Aorta (tissue), 5 donors: Measurements from ENCODE around the gene SUMO3. TPM values are rescaled to one million over a fixed set of nuclear protein-coding genes. Genes with fewer than 3 reads are reported as not detected.

Experiments used
- ATAC-seq: fragments of 200-7000 bp; cut with Tn5 transposase; one replicate; pipeline ENCODE4 v1.9.1; 2022; ENCODE audit warnings: moderate library complexity; ENCODE audit not compliant: low FRiP score
- DNase-seq, 2 donors: peaks; one replicate each; pipeline ENCODE4 v3.0.0-alpha.2; 2020
- H3K27ac ChIP-seq, 2 donors: one replicate each; pipeline ENCODE4 v1.5.1; 2013; ENCODE audit warnings: low read length in 2 of 2, mild to moderate bottlenecking in 2 of 2, moderate library complexity in 2 of 2, control low read depth in 1 of 2, inconsistent platforms in 1 of 2, low read depth in 1 of 2
- H3K27me3 ChIP-seq, 2 donors: one replicate each; pipeline ENCODE4 v1.6.1; 2013; ENCODE audit warnings: control low read depth in 1 of 2, low read length in 1 of 2, mild to moderate bottlenecking in 1 of 2, moderate library complexity in 1 of 2; ENCODE audit not compliant: insufficient read depth in 2 of 2, control insufficient read depth in 1 of 2
- H3K36me3 ChIP-seq, 2 donors: one replicate each; pipeline ENCODE4 v1.6.1; 2013; ENCODE audit warnings: control low read depth in 1 of 2, low read length in 1 of 2, mild to moderate bottlenecking in 1 of 2; ENCODE audit not compliant: insufficient read depth in 2 of 2, control insufficient read depth in 1 of 2
- H3K4me1 ChIP-seq, 2 donors: one replicate each; pipeline ENCODE4 v1.6.1; 2013; ENCODE audit warnings: low read length in 2 of 2, control low read depth in 1 of 2, mild to moderate bottlenecking in 1 of 2, moderate library complexity in 1 of 2; ENCODE audit not compliant: insufficient read depth in 2 of 2, control insufficient read depth in 1 of 2
- H3K4me3 ChIP-seq, 2 donors: one replicate each; pipeline ENCODE4 v1.5.1; 2013; ENCODE audit warnings: low read length in 2 of 2, control low read depth in 1 of 2, mild to moderate bottlenecking in 1 of 2
- H3K9me3 ChIP-seq: one replicate; pipeline ENCODE4 v1.6.1; 2013; ENCODE audit warnings: mild to moderate bottlenecking, low read length; ENCODE audit not compliant: control insufficient read depth
- WGBS, 2 donors: extraction: QIAGEN DNeasy Blood & Tissue Kit; methylation state at CpG; one replicate each; pipeline ENCODE4 v1.1.7; 2013; 5-methylcytosine and 5-hydroxymethylcytosine counted together
- intact Hi-C, 2 donors: fragments of 100-400 bp; cut with DNase I; formaldehyde crosslinking; loops; one replicate each; pipeline versions ENCODE4 v1.14.2 to v1.15.0; 2022
- polyA plus RNA-seq, 2 donors: library from polyadenylated mRNA; stranded (reverse); fragments of 200-250 nt; gene quantifications; one replicate each; pipeline ENCODE4 v1.2.3, GENCODE V29; 2013
- total RNA-seq, 2 donors: library from RNA; stranded (reverse); fragmentation: NEBNext Ultra II Directional; extraction: Animal tissue kit (Norgen Biotek cat#: 25700); gene quantifications; one replicate each; pipeline ENCODE4 v1.2.1, GENCODE V29; 2021
- donor health status: healthy with polysubstance abuse.
- donor health status: Bipolar disorder and iron deficiency.
- donor health status: DM: no; HTN: no; CAD: no.
- donor health status: DM: no; HTN: no; CAD: no.
- donor health status: DM: yes; HTN: yes; CAD: no.

SUMO3 gene
- total and polyA plus RNA-seq, 4 donors = 35.7 to 88.0 (median 66.1) TPM

DNA sequence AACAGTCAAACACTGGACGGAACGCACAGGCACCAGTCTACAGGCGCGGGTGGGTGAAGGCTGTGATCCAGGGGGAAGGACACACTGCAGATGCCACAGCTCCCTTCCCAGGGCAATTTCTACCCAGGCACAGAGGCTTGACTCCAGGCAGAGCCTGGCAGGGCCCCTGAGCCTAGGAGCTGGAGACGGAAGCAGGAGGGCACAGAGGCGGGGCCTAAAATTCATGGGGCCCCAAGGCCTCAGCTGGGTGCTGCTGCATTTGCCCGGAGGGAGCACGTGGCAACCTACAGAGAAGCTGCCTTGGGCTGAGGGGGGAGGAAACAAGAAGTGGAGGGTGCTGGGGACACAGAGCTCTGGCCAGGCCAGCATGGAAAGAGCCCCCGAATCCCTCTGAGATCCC lies 57.5 kb downstream of the SUMO3 start:
- no peak overlapping the region for H3K4me3 ChIP-seq
- intact Hi-C loops = no loop called here
- 86 to 90% methylated on average over 9 of the region's 9 CpGs for WGBS, 2 donors
- H3K4me1 ChIP-seq = no peaks in the 10 kb centered on the region
- no peak for DNase-seq
- ATAC-seq = no peak
- no peaks in the 10 kb centered on the region for H3K36me3 ChIP-seq
- H3K9me3 ChIP-seq = peaks cover 1% of the 10 kb centered on the region
- no peaks in the 10 kb centered on the region for H3K27me3 ChIP-seq
- H3K27ac ChIP-seq = no peak overlapping the region

DNA sequence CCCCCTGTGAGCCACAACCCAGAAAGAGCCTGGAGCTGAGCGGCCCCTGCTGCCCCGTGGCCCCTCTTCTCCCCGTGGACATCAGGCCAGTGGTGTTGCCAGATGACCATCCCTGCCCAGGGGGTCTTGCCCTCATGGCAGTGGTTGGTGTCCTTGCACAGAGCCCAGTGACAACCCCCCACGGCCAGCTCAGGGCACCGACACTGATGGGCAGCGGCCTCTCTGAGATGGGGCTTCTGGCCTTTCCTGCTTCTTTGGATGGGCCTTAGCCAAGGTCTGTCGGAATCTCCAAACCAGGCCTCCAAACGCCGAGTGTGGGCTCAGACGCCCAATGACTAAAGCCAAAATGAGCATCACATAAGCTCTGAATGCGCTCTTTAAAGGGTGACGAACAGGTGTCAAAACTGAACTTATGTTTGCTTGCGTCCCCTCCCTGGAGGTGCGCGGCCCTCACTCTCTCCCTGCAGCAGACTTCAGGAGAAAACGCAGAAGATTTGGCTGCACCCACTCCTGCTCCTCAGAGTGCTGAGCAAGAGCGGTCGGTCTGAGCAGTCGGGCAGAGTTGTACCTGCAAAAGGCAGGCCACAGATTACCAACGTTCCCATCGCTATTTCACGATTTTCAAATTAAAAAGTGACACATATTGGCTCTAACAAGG lies 58.1 kb downstream of the SUMO3 start:
- H3K36me3 ChIP-seq = no peaks in the 10 kb centered on the region
- DNase-seq = no peak
- H3K4me1 ChIP-seq = no peaks in the 10 kb centered on the region
- no peak overlapping the region for H3K4me3 ChIP-seq
- H3K9me3 ChIP-seq = peaks cover 1% of the 10 kb centered on the region
- intact Hi-C loops = no loop called here
- 88 to 94% methylated on average over 20 to 22 of the region's 22 CpGs for WGBS, 2 donors
- no peak overlapping the region for H3K27ac ChIP-seq
- no peaks in the 10 kb centered on the region for H3K27me3 ChIP-seq
- ATAC-seq = no peak

DNA sequence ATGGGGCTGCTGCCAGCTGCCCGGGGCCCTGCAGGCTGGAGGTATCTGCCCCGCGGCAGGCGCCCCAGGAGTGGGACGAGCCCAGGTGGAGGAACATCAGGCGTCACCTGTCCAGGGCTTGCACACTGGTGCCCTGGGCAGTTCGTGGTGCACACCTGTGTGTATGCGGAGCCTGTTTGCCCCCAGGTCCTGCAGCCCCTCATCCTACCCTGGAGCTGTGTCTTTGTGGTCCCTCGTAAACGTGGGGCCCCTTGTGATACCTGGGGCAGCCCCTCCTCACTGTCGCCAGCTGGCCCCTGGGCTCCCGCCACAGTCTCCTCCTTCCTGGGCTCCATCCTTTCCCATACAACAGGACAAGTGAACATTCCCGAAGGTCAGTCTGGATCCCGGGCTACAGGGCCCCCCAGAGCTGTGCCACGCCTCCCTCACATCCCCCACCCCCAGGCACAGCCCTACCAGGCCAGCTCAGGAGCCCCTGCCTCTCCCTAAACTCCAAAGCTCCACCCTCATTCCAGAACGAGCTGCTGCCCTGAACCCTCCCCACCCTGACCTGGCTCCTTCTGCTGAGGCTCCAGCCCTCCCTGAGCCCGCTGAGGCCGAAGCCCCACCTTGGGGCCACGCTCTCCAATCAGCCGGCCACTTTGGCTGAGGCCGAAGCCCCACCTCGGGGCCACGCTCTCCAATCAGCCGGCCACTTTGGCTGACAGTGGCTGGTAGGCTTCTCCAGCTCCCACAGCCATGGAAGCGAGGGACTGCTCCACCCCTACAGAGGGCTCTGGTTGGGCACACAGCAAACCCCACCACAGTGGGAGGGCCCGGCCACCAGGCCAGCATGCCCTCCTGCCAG lies 58.9 kb downstream of the SUMO3 start:
- intact Hi-C loops = no loop called here
- DNase-seq (peak in 1 of 2 donors; percentile 37), ATAC-seq (no peak)
- Histone ChIP-seq H3K36me3 (no peaks in the 10 kb centered on the region), H3K4me1 (no peaks in the 10 kb centered on the region), H3K27me3 (no peaks in the 10 kb centered on the region), H3K4me3 (no peak overlapping the region), H3K27ac (no peak overlapping the region), H3K9me3 (peaks cover 1% of the 10 kb centered on the region)
- 78 to 83% methylated on average over 26 of the region's 26 CpGs for WGBS, 2 donors

DNA sequence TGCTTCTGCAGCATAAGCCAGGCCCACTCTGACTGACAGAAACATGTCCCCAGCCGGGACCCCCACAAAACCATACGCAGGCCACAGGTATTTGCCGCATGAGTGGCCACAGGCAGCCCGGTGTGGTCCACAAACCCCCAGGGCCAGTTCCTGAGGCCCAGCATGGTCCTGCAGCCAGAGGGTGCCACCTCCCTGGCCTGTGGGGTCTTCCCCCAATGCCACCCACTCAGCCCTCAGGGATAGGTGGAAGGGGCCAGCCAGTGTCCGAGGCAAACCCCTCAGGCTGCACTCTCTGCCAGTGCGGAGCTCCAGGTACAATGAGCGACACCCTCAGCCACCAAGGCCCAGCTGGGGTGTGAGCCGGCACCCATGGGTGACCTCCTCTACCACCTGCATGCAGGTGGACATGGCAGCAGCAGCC lies 59.7 kb downstream of the SUMO3 start:
- WGBS, 2 donors = 98% methylated on average over 8 of the region's 8 CpGs
- Histone ChIP-seq H3K4me3 (no peak overlapping the region), H3K36me3 (no peaks in the 10 kb centered on the region), H3K27me3 (no peaks in the 10 kb centered on the region), H3K9me3 (peaks cover 1% of the 10 kb centered on the region), H3K4me1 (no peaks in the 10 kb centered on the region), H3K27ac (no peak overlapping the region)
- ATAC-seq (no peak), DNase-seq (peak in 1 of 2 donors; percentile 38)
- intact Hi-C loops = no loop called here

GRCh38 chr21:44757731-44758130 lies 60.1 kb downstream of the SUMO3 start:
- H3K36me3 ChIP-seq = no peaks in the 10 kb centered on the region
- no peak overlapping the region for H3K4me3 ChIP-seq
- DNase-seq (peak in 1 of 2 donors; percentile 20), ATAC-seq (no peak)
- no peak overlapping the region for H3K27ac ChIP-seq
- H3K4me1 ChIP-seq = no peaks in the 10 kb centered on the region
- H3K9me3 ChIP-seq = peaks cover 1% of the 10 kb centered on the region
- intact Hi-C loops = no loop called here
- 91 to 93% methylated on average over 6 of the region's 6 CpGs for WGBS, 2 donors
- no peaks in the 10 kb centered on the region for H3K27me3 ChIP-seq

DNA sequence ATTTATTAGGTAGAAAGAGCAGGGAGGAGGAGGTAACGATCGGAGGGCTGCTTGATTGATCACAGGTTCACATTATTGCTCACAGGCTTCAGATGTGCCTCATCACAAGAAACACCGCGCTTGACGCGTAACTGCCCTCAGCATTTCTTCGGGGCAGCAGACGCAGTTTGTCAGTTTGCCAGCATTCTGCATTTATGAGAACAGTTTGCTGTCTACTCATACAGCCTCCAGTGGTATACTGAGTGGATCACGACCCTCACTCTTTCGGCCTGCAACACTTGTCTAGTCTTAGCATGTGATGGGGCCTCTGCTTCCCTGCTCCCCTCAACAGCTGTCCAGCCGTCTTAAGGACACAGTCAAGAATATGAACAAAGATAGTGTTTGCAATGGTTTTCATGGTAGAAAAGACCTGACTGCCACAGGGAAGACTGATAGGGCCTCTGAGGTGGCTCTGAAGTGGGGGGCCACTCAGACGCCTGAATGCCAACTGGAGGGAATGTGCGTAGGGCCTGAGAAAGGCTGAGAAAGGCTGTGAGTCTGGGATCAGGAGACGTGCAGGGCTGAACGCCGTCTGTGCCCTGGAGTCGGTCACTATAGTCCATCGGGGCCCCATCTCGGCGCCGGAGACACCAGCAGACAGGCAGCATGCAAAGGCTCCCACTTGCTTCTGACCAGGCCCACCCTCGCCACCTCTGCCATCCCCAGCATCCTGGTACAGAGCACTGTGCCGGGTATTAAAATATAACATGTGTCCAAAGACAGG lies 61.3 kb downstream of the SUMO3 start:
- ATAC-seq = no peak
- Histone ChIP-seq H3K27ac (no peak overlapping the region), H3K9me3 (peaks cover 1% of the 10 kb centered on the region), H3K36me3 (no peaks in the 10 kb centered on the region), H3K27me3 (no peaks in the 10 kb centered on the region), H3K4me3 (no peak overlapping the region), H3K4me1 (no peaks in the 10 kb centered on the region)
- WGBS, 2 donors = 94 to 95% methylated on average over 23 of the region's 23 CpGs
- intact Hi-C loops = no loop called here
- DNase-seq = peak in 1 of 2 donors; percentile 41

Other genes with a start within 250 kb of the SUMO3 start
- gene KRTAP10-4, start 244.3 kb downstream of the SUMO3 start, total RNA-seq = not detected
- not detected for gene KRTAP10-4, start 244.3 kb downstream of the SUMO3 start, polyA plus RNA-seq
- gene KRTAP10-5, start 237.5 kb downstream of the SUMO3 start, total RNA-seq = not detected
- gene KRTAP10-5, start 237.5 kb downstream of the SUMO3 start, polyA plus RNA-seq = not detected
- gene KRTAP10-6, start 225.6 kb downstream of the SUMO3 start, total RNA-seq = not detected
- not detected for gene KRTAP10-6, start 225.6 kb downstream of the SUMO3 start, polyA plus RNA-seq
- not detected for gene KRTAP10-7, start 217.5 kb downstream of the SUMO3 start, total RNA-seq
- gene KRTAP10-7, start 217.5 kb downstream of the SUMO3 start, polyA plus RNA-seq = not detected
- gene KRTAP10-8, start 206.0 kb downstream of the SUMO3 start, total RNA-seq = not detected
- not detected for gene KRTAP10-8, start 206.0 kb downstream of the SUMO3 start, polyA plus RNA-seq
- gene KRTAP10-9, start 191.0 kb downstream of the SUMO3 start, total RNA-seq = not detected
- gene KRTAP10-9, start 191.0 kb downstream of the SUMO3 start, polyA plus RNA-seq = not detected
- gene KRTAP10-10, start 180.7 kb downstream of the SUMO3 start, total RNA-seq = not detected
- not detected for gene KRTAP10-10, start 180.7 kb downstream of the SUMO3 start, polyA plus RNA-seq
- gene KRTAP10-11, start 171.6 kb downstream of the SUMO3 start, total RNA-seq = not detected
- not detected for gene KRTAP10-11, start 171.6 kb downstream of the SUMO3 start, polyA plus RNA-seq
- gene KRTAP12-4, start 163.4 kb downstream of the SUMO3 start, total RNA-seq = not detected
- gene KRTAP12-4, start 163.4 kb downstream of the SUMO3 start, polyA plus RNA-seq = not detected
- not detected for gene KRTAP12-3, start 160.1 kb downstream of the SUMO3 start, total RNA-seq
- gene KRTAP12-3, start 160.1 kb downstream of the SUMO3 start, polyA plus RNA-seq = not detected
- not detected for gene KRTAP12-2, start 151.1 kb downstream of the SUMO3 start, total RNA-seq
- not detected for gene KRTAP12-2, start 151.1 kb downstream of the SUMO3 start, polyA plus RNA-seq
- gene KRTAP12-1, start 135.9 kb downstream of the SUMO3 start, total RNA-seq = not detected
- not detected for gene KRTAP12-1, start 135.9 kb downstream of the SUMO3 start, polyA plus RNA-seq
- gene KRTAP10-12, start 120.9 kb downstream of the SUMO3 start, total RNA-seq = not detected
- gene KRTAP10-12, start 120.9 kb downstream of the SUMO3 start, polyA plus RNA-seq = not detected
- not detected for gene TSPEAR, start 106.5 kb downstream of the SUMO3 start, total RNA-seq
- gene TSPEAR, start 106.5 kb downstream of the SUMO3 start, polyA plus RNA-seq = not detected
- 10 to 100 TPM; 79.5 to 83.6 TPM for gene UBE2G2, start 16.2 kb downstream of the SUMO3 start, total RNA-seq
- 10 to 100 TPM; 46.8 to 60.0 TPM for gene UBE2G2, start 16.2 kb downstream of the SUMO3 start, polyA plus RNA-seq
- 100 to 1,000 TPM; 268 to 271 TPM for gene PTTG1IP, start 55.6 kb upstream of the SUMO3 start, total RNA-seq
- 100 to 1,000 TPM; 103 to 191 TPM for gene PTTG1IP, start 55.6 kb upstream of the SUMO3 start, polyA plus RNA-seq
- gene ITGB2, start 102.8 kb upstream of the SUMO3 start, total RNA-seq = 100 to 1,000 TPM in 1 of 2 donors, 10 to 100 TPM in 1; 65.5 to 110 TPM
- gene ITGB2, start 102.8 kb upstream of the SUMO3 start, polyA plus RNA-seq = 10 to 100 TPM in 1 of 2 donors, 1 to 10 TPM in 1; 6.7 to 48.5 TPM
- 10 to 100 TPM; 21.5 to 29.6 TPM for gene SLX9, start 122.0 kb upstream of the SUMO3 start, total RNA-seq
- 10 to 100 TPM; 17.3 to 19.2 TPM for gene SLX9, start 122.0 kb upstream of the SUMO3 start, polyA plus RNA-seq